Measurements from ENCODE around the gene ABCC1. TPM values are rescaled to one million over a fixed set of nuclear protein-coding genes. Genes with fewer than 3 reads are reported as not detected.
"Not testable (repeated sequence)": the region's sequence is repeated elsewhere in the genome, so short reads cannot be mapped to it uniquely, and the experiment has no call there.

The ABCC1 gene
- total RNA-seq, 4 donors from 2014 or later, result 17.3 to 105 (median 28.3) TPM

GRCh38 chr16:16148755-16149154 lies 199.3 kb downstream of the ABCC1 start:
- no peak for DNase-seq
- Histone ChIP-seq H3K4me3 (no peak overlapping the region), H3K9me3 (no peaks in the 10 kb centered on the region), H3K36me3 (peaks cover 0 to 5% (median 0%) of the 10 kb centered on the region in 3 donors), H3K4me1 (peaks cover 0 to 12% (median 0%) of the 10 kb centered on the region in 4 donors), H3K27me3 (no peaks in the 10 kb centered on the region), H3K27ac (no peak overlapping the region)
- TF ChIP-seq POLR2A (IDR thresholded peaks at IDR 0.05) (no peak), CTCF (IDR thresholded peaks at IDR 0.05) (no peak)

- TF ChIP-seq POLR2A (IDR thresholded peaks at IDR 0.05) (no peak), CTCF (IDR thresholded peaks at IDR 0.05) (no peak)
- Histone ChIP-seq H3K36me3 (peaks cover 0 to 4% (median 0%) of the 10 kb centered on the region in 3 donors), H3K27me3 (no peaks in the 10 kb centered on the region), H3K27ac (peak overlapping the region in 1 of 4 donors; percentile 51), H3K9me3 (no peaks in the 10 kb centered on the region), H3K4me3 (no peak overlapping the region), H3K4me1 (peaks cover 0 to 12% (median 0%) of the 10 kb centered on the region in 4 donors)
- DNase-seq, result no peak
Measured at GRCh38 chr16:16149710-16150116, 200.3 kb downstream of the ABCC1 start.

GRCh38 chr16:16150117-16150877 lies 200.9 kb downstream of the ABCC1 start:
- peaks cover 0 to 4% (median 0%) of the 10 kb centered on the region in 3 donors for H3K36me3 ChIP-seq
- H3K27ac ChIP-seq, result peak overlapping the region in 1 of 4 donors; percentile 51

GRCh38 chr16:16150878-16151152 lies 201.4 kb downstream of the ABCC1 start:
- peaks cover 0 to 4% (median 0%) of the 10 kb centered on the region in 3 donors for H3K36me3 ChIP-seq
- H3K4me3 ChIP-seq, result no peak overlapping the region
- TF ChIP-seq CTCF (IDR thresholded peaks at IDR 0.05) (no peak), POLR2A (IDR thresholded peaks at IDR 0.05) (no peak)
- H3K27ac ChIP-seq, result peak overlapping the region in 1 of 4 donors; percentile 51
- DNase-seq, result no peak
- H3K27me3 ChIP-seq, result no peaks in the 10 kb centered on the region
- peaks cover 0 to 12% (median 0%) of the 10 kb centered on the region in 4 donors for H3K4me1 ChIP-seq
- H3K9me3 ChIP-seq, result no peaks in the 10 kb centered on the region

More at GRCh38 chr16:16150117-16150877, 200.9 kb downstream of the ABCC1 start:
- H3K27me3 ChIP-seq, result no peaks in the 10 kb centered on the region
- peaks cover 0 to 12% (median 0%) of the 10 kb centered on the region in 4 donors for H3K4me1 ChIP-seq
- no peaks in the 10 kb centered on the region for H3K9me3 ChIP-seq
- TF ChIP-seq POLR2A (IDR thresholded peaks at IDR 0.05), result no peak
- TF ChIP-seq CTCF (IDR thresholded peaks at IDR 0.05), result no peak
- H3K4me3 ChIP-seq, result no peak overlapping the region
- no peak for DNase-seq

GRCh38 chr16:16151315-16151714 lies 201.9 kb downstream of the ABCC1 start:
- no peak overlapping the region for H3K4me3 ChIP-seq
- no peaks in the 10 kb centered on the region for H3K9me3 ChIP-seq
- H3K27ac ChIP-seq, result no peak overlapping the region
- TF ChIP-seq POLR2A (IDR thresholded peaks at IDR 0.05), result no peak
- no peak for DNase-seq
- H3K36me3 ChIP-seq, result no peaks in the 10 kb centered on the region
- peaks cover 0 to 12% (median 0%) of the 10 kb centered on the region in 4 donors for H3K4me1 ChIP-seq
- no peaks in the 10 kb centered on the region for H3K27me3 ChIP-seq

GRCh38 chr16:16153000-16153399 lies 203.6 kb downstream of the ABCC1 start:
- not testable (repeated sequence) for H3K27me3 ChIP-seq, H3K4me3 ChIP-seq, H3K9me3 ChIP-seq, H3K27ac ChIP-seq, H3K36me3 ChIP-seq, DNase-seq
- H3K4me1 ChIP-seq, result peaks cover 0 to 12% (median 0%) of the 10 kb centered on the region in 4 donors

Measured in Peyer's patch (tissue), 4 donors.